Retinal pigment epithelial cell (primary cell): Measurements from ENCODE around the gene TMEM198.

ENCODE experiments used
- DNase-seq: peaks from one replicate; pipeline ENCODE4 v3.0.0-alpha.2; 2010; ENCODE audit warnings: low read depth
- H3K4me3 ChIP-seq: 2 replicates; pipeline ENCODE4 v1.5.1; 2011; ENCODE audit warnings: mild to moderate bottlenecking, low read length, control low read depth, moderate library complexity
- CTCF ChIP-seq: conservative IDR thresholded peaks from 2 replicates; pipeline ENCODE4 v1.5.1; 2011; ENCODE audit warnings: low read depth, low read length, control low read depth, inconsistent platforms

TMEM198 gene

GRCh38 chr2:219559156-219559915, 15.5 kb downstream of the TMEM198 start:
- H3K4me3 ChIP-seq: no peak overlapping the region
- DNase-seq: no peak
- no peak for TF ChIP-seq CTCF

GRCh38 chr2:219560037-219560892, 16.4 kb downstream of the TMEM198 start:
- DNase-seq: no peak
- TF ChIP-seq CTCF: peak; percentile 68

GRCh38 chr2:219560893-219561178, 17.0 kb downstream of the TMEM198 start:
- H3K4me3 ChIP-seq: no peak overlapping the region
- no peak for TF ChIP-seq CTCF
- DNase-seq: no peak

More at GRCh38 chr2:219560037-219560892, 16.4 kb downstream of the TMEM198 start:
- no peak overlapping the region for H3K4me3 ChIP-seq

- H3K4me3 ChIP-seq: no peak overlapping the region
- no peak for TF ChIP-seq CTCF
- no peak for DNase-seq
Observed at GRCh38 chr2:219561179-219562048, 17.6 kb downstream of the TMEM198 start.

GRCh38 chr2:219562049-219563020, 18.5 kb downstream of the TMEM198 start:
- no peak overlapping the region for H3K4me3 ChIP-seq
- DNase-seq: no peak
- no peak for TF ChIP-seq CTCF

GRCh38 chr2:219563271-219563928, 19.6 kb downstream of the TMEM198 start:
- TF ChIP-seq CTCF: no peak
- DNase-seq: no peak
- no peak overlapping the region for H3K4me3 ChIP-seq
